HG03139 (cell line): Measurements from ENCODE around the gene ZNF100.
"Not testable (repeated sequence)": the region's sequence is repeated elsewhere in the genome, so short reads cannot be mapped to it uniquely, and the experiment has no call there.

Source experiments
- ATAC-seq: cut with Tn5 transposase; IDR thresholded peaks from one replicate; pipeline ENCODE4 v1.9.1; 2021; ENCODE audit not compliant: unreplicated experiment

The ZNF100 gene

GRCh38 chr19:21705393-21705792 is 62.0 kb downstream of the ZNF100 start:
- no peak for ATAC-seq

DNA sequence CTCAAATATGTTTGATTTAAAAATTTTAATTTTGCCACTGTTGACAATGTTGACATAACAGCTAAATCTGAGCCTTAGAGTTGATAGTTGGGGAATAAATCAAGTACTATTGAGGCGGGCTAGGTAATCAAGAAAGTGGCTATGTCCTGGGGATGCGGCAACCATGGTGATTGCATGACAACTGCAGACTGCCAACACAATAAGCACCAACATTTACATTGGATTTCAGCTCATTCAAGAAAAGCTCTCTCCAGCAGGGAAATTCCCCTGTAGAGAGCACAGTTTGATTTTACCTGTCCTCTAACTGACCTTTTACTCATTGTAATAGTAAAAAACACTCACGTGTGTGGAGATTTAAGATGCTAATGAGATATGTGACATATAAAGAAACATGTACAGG is 63.1 kb downstream of the ZNF100 start:
- ATAC-seq = no peak

- ATAC-seq = no peak
Observed at GRCh38 chr19:21699197-21699596, 68.2 kb downstream of the ZNF100 start.

- no peak for ATAC-seq
Observed at GRCh38 chr19:21698215-21698614, 69.2 kb downstream of the ZNF100 start.

GRCh38 chr19:21697698-21698097 is 69.7 kb downstream of the ZNF100 start:
- ATAC-seq = no peak

- ATAC-seq = no peak
Observed at GRCh38 chr19:21694171-21694906, 73.0 kb downstream of the ZNF100 start.

GRCh38 chr19:21693399-21693798 is 74.0 kb downstream of the ZNF100 start:
- ATAC-seq = no peak

GRCh38 chr19:21691661-21692060 is 75.7 kb downstream of the ZNF100 start:
- no peak for ATAC-seq

- ATAC-seq = no peak
Observed at GRCh38 chr19:21688464-21688863, 78.9 kb downstream of the ZNF100 start.

DNA sequence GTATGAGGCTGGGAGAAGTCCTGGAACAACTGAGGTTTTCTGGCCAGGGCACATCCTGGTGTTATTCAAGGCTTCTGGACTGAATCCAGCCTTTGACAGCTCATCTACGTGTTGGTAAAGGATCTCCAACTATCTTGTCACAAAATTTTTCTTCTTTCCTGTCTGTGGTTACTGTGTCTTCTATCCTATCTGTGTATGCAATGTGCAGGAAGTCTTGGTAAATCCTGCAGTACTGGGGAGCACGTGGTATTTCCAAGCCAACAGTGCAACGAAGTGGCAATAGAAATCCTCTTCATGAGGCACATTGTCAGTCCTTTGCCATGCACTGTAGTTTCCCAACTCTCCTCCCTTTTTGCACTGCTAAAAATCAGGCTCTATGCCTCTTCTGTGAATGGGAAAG is 86.7 kb downstream of the ZNF100 start:
- no peak for ATAC-seq

GRCh38 chr19:21680026-21680425 is 87.4 kb downstream of the ZNF100 start:
- ATAC-seq = no peak

- ATAC-seq = no peak
Observed at GRCh38 chr19:21677696-21678418, 89.5 kb downstream of the ZNF100 start.

GRCh38 chr19:21674454-21674853 is 92.9 kb downstream of the ZNF100 start:
- no peak for ATAC-seq

DNA sequence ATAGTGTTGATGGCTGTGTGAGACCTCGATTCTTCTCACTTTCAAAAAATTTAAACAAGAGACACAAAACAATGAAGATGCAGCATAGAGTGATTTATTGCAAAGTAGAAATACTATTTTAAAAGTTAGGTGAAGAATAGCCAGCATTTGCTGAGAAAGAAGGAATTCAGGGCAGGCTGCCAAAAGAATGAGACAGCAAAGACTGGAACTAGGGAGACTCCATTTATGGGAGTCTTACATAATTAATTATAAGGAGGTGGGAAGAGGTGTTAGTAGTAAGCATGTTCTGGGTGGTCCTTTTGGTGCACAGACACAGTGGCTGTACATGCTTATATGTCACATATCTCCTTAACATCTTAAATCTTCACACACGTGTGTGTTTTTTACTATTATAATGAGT is 93.9 kb downstream of the ZNF100 start:
- ATAC-seq = not testable (repeated sequence)
